Measurements from ENCODE around the gene MX1. TPM values are rescaled to one million over a fixed set of nuclear protein-coding genes. Genes with fewer than 3 reads are reported as not detected.

The MX1 gene
- total and polyA plus RNA-seq, 2 experiments from 2014 or later = 2.1 to 6.5 TPM

- no peaks in the 10 kb centered on the region for H3F3A ChIP-seq (replicated peaks; ENCODE audit: low read depth)
- Mint-ChIP-seq H3K4me3 (no peak overlapping the region), H3K9me3 (peaks cover 16% of the 10 kb centered on the region), H3K27ac (no peak overlapping the region), H3K27me3 (ENCODE audit: insufficient read depth, low read depth, poor library complexity) (peaks cover 6% of the 10 kb centered on the region), H3K4me1 (peaks cover 5% of the 10 kb centered on the region; the same call in 2 of the 3 replicates), H3K36me3 (ENCODE audit: low read depth) (peaks cover 5% of the 10 kb centered on the region)
- H3K27ac ChIP-seq (ENCODE audit: low read depth) = no peak overlapping the region
- H3K36me3 ChIP-seq (ENCODE audit: insufficient read depth) = no peaks in the 10 kb centered on the region
- no peaks in the 10 kb centered on the region; the same call in 1 of the 2 replicates for H3K9me2 ChIP-seq (ENCODE audit: insufficient read depth)
- DNase-seq (ENCODE audit: low spot score) (no peak), ATAC-seq (peak; percentile 54)
- H3K79me2 ChIP-seq (replicated peaks; ENCODE audit: insufficient read depth) = no peaks in the 10 kb centered on the region
- TF ChIP-seq EZH2 (IDR thresholded peaks at IDR 0.05; ENCODE audit: low read depth, unreplicated experiment) = no peak
- peak; percentile 18 to 37; a peak in 2 of 4 replicates for TF ChIP-seq CTCF (conservative IDR thresholded peaks at IDR 0.05; ENCODE audit: low read depth in 2 of 2)
- TF ChIP-seq ZNF114 (CRISPR knock-in tag; IDR thresholded peaks at IDR 0.05) = no peak
- TF ChIP-seq ZNF462 (CRISPR knock-in tag; IDR thresholded peaks at IDR 0.05) = no peak
- no peak for TF ChIP-seq REST (IDR thresholded peaks at IDR 0.05; ENCODE audit: unreplicated experiment)
- no peak for TF ChIP-seq ETS1 (IDR thresholded peaks at IDR 0.05)
- H3K4me2 ChIP-seq = no peak overlapping the region
- H4K20me1 ChIP-seq (replicated peaks; ENCODE audit: insufficient read depth) = no peaks in the 10 kb centered on the region
- no peak overlapping the region for H2AFZ ChIP-seq
- no peak overlapping the region for H3K4me3 ChIP-seq
- no peaks in the 10 kb centered on the region for H3K4me1 ChIP-seq (ENCODE audit: insufficient read depth)
- no peaks in the 10 kb centered on the region for H3K27me3 ChIP-seq (ENCODE audit: insufficient read depth)
Measured at GRCh38 chr21:41378849-41379248, 47.2 kb upstream of the MX1 start.
